ENCODE data around the gene FKBP14. TPM values are rescaled to one million over a fixed set of nuclear protein-coding genes. Genes with fewer than 3 reads are reported as not detected.

FKBP14 gene, protein sequence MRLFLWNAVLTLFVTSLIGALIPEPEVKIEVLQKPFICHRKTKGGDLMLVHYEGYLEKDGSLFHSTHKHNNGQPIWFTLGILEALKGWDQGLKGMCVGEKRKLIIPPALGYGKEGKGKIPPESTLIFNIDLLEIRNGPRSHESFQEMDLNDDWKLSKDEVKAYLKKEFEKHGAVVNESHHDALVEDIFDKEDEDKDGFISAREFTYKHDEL
- total RNA-seq: 10 to 100 TPM in 2 of 3 donors, 1 to 10 TPM in 1; 8.9 to 13.4 (median 11.8) TPM
- long read RNA-seq, donor 1, full-length matches to known transcripts: 4 of 4 reads
- long read RNA-seq, donor 1, partial matches to known transcripts: 0 of 4 reads
- long read RNA-seq, donor 1, other reads (novel, unspliced or antisense): 0 of 4 reads
- long read RNA-seq, donor 2, full-length matches to known transcripts: 8 of 8 reads
- long read RNA-seq, donor 2, partial matches to known transcripts: 0 of 8 reads
- long read RNA-seq, donor 2, other reads (novel, unspliced or antisense): 0 of 8 reads

DNA sequence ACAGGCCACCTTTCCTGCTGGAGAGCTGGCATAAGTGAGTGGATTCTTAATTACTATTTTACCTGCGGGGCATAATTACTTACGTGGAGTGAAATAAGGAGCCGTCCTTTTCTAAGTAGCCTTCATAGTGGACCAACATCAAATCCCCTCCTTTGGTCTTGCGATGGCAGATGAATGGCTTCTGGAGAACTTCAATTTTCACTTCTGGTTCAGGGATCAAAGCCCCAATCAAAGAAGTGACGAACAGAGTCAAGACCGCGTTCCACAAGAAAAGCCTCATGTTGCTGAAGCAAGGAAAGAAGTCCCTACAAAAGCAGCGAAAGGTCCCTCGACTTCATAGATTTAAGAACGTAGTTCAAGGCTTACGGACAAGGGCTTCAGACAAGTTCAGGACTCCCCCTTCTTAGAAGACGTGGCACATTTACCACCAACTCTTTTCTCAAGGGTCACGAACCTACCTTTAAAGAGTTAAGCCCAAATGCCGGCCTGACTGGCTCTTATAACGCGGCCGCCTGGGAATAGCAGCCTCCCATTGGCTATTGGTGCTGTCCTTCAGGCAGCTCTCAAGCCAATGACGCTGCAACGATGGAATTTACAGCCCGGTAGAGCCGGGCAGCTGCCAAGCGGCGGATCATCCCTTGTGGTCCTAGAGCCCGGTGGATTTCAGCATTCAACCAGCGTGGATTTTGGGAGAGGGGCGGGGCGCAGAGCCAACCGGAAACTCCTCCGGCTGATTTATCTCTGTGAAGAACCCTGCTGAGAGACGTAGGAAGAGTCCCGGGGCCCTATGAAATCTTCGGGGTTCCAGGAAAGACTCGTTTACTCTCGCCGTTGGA, at the start of gene FKBP14:
FKBP14 (minus strand) TSS at position 474 of the 836 bp plus-strand sequence; CDS start at position 280, 194 bp downstream.
- ATAC-seq: peak; percentile 89
- DNase-seq: peak; percentile 95 to 98 (median 97)
- TF ChIP-seq, protein P1, sequence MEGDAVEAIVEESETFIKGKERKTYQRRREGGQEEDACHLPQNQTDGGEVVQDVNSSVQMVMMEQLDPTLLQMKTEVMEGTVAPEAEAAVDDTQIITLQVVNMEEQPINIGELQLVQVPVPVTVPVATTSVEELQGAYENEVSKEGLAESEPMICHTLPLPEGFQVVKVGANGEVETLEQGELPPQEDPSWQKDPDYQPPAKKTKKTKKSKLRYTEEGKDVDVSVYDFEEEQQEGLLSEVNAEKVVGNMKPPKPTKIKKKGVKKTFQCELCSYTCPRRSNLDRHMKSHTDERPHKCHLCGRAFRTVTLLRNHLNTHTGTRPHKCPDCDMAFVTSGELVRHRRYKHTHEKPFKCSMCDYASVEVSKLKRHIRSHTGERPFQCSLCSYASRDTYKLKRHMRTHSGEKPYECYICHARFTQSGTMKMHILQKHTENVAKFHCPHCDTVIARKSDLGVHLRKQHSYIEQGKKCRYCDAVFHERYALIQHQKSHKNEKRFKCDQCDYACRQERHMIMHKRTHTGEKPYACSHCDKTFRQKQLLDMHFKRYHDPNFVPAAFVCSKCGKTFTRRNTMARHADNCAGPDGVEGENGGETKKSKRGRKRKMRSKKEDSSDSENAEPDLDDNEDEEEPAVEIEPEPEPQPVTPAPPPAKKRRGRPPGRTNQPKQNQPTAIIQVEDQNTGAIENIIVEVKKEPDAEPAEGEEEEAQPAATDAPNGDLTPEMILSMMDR (IDR thresholded peaks at IDR 0.05): no peak
- Histone ChIP-seq H3K4me3 (peak within 1 kb of the TSS; percentile 12), H3K4me1 (ENCODE audit: low read depth) (peaks cover 23% of the 10 kb centered on the region), H3K9me3 (no peaks in the 10 kb centered on the region), H3K36me3 (ENCODE audit: low read depth) (no peaks in the 10 kb centered on the region)
- intact Hi-C loops (cut with DNase I, micrococcal nuclease): no loop called here

DNA sequence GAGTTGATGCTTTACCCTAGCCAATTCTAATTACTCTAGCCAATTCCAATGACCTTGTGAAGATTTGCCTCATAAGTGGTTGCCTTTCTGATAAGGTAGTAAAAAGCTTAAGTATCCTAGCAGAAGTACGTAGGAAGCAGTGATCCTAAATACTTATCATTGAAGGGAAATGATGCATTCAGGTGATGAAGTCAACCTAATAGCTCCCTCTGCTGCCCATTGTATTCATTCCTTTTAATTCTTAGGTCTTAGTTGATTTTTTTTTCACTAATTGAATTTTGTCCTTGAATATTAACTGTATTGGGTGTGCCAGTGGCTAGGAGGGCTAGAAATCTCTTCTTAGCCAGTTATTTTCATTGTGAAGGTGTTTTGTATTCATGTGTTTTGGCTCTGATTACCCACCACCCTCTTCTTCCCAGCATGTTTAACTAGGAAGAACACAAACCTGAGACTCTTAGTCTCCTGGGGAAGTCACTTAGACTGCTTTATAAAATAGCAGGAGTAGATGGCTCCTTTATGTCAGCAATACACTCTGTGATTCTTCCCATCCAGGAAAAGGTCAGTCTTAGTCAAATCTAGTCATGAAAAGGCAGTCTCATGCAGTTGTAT, 48.0 kb upstream of the FKBP14 start:
- TF ChIP-seq, protein P1 (IDR thresholded peaks at IDR 0.05): no peak
- Histone ChIP-seq H3K4me3 (no peak overlapping the region), H3K36me3 (ENCODE audit: low read depth) (no peaks in the 10 kb centered on the region), H3K4me1 (ENCODE audit: low read depth) (no peaks in the 10 kb centered on the region), H3K9me3 (no peaks in the 10 kb centered on the region)
- ATAC-seq (no peak), DNase-seq (peak in 1 of 3 donors; percentile 21)
- intact Hi-C loops (cut with DNase I, micrococcal nuclease): no loop called here

DNA sequence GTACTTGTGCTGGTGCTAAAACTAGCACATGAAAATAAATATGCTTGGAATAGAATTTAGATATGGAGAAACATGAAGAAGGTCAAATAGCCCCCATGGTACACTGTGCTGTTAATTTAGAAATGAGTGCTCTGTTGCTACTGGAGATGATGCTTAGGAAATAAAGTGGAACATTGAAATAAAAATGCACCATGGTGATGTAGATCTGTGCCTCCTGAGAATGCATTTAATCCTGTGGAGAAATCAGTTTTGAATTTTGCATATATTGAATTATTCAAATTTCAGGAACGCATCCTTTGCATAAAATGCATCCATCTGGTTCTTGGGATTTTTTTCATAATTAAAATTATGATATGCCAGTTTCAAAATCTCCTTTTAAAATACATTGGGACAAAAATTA, 46.2 kb upstream of the FKBP14 start:
- Histone ChIP-seq H3K4me1 (ENCODE audit: low read depth) (no peaks in the 10 kb centered on the region), H3K4me3 (no peak overlapping the region), H3K36me3 (ENCODE audit: low read depth) (no peaks in the 10 kb centered on the region), H3K9me3 (no peaks in the 10 kb centered on the region)
- no peak for ATAC-seq
- intact Hi-C loops (cut with DNase I, micrococcal nuclease): no loop called here
- TF ChIP-seq, protein P1 (IDR thresholded peaks at IDR 0.05): no peak
- no peak for DNase-seq

DNA sequence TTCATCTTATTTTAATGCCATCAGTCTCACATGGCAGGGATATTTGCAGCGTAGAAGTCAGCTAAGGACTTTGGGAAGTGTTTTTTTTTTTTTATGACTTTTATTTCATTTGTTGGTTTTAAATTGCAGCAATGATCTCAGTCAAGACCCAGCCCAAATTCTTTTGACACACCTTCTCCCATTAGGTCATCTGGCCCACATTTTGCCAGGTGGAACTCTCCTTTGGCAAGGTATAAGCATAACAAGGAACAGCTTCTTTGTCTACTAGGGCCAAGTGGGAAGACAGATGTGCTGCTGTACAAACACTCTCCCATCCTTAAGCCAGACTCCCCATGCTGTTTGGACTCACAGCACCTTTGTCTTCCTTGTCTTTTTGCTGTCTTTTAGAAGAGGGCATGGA, 43.5 kb upstream of the FKBP14 start:
- intact Hi-C loops (cut with DNase I, micrococcal nuclease): no loop called here
- ATAC-seq (peak; percentile 63), DNase-seq (peak in 1 of 3 donors; percentile 15)
- H3K4me1 ChIP-seq (ENCODE audit: low read depth): no peaks in the 10 kb centered on the region
- H3K36me3 ChIP-seq (ENCODE audit: low read depth): no peaks in the 10 kb centered on the region
- H3K4me3 ChIP-seq: no peak overlapping the region
- no peaks in the 10 kb centered on the region for H3K9me3 ChIP-seq
- TF ChIP-seq, protein P1 (IDR thresholded peaks at IDR 0.05): no peak

DNA sequence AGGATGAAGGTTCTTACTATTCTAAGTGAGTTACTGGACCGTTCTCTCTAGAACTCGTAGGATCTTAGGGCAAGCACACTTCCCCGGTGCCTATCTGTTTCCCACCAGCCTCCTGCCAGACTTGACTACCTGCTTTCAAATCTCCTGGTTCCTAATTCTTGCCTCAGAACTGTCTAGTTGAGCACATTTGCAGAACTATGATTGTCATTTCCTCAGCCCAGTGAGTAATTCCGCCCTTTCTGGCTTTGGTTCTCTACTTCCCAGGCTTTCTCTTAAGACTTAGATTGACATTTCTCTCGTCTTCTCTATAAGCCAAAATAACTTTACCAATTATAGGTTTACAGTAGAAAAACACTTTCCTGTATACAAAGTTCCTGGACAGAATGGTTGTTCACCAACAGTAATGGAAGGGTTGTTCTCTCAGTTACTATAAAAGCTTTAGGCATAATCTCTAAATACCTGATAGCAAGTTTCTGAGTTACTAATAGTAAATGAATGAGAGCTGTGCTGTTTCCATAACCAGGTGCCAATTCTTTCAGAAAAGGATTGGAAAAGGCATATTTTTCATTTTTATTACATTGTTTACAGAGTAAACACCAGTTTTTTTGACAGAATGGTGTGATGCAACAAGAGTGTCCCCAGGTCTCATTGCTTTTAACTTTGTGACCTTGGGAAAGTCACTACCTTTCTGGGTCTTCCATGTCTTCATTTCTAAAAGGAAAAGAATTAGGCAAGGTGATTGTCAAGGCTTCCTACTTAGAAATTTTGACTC, 42.8 kb upstream of the FKBP14 start:
- no peak for ATAC-seq
- Histone ChIP-seq H3K4me3 (no peak overlapping the region), H3K36me3 (ENCODE audit: low read depth) (no peaks in the 10 kb centered on the region), H3K4me1 (ENCODE audit: low read depth) (no peaks in the 10 kb centered on the region), H3K9me3 (no peaks in the 10 kb centered on the region)
- no peak for DNase-seq
- TF ChIP-seq, protein P1 (IDR thresholded peaks at IDR 0.05): no peak
- intact Hi-C loops (cut with DNase I, micrococcal nuclease): no loop called here

Measured in mucosa of descending colon (tissue), 3 donors.